ENCODE data around the gene SEPTIN11.
"Not testable (repeated sequence)": the region's sequence is repeated elsewhere in the genome, so short reads cannot be mapped to it uniquely, and the experiment has no call there.

The SEPTIN11 gene

DNA sequence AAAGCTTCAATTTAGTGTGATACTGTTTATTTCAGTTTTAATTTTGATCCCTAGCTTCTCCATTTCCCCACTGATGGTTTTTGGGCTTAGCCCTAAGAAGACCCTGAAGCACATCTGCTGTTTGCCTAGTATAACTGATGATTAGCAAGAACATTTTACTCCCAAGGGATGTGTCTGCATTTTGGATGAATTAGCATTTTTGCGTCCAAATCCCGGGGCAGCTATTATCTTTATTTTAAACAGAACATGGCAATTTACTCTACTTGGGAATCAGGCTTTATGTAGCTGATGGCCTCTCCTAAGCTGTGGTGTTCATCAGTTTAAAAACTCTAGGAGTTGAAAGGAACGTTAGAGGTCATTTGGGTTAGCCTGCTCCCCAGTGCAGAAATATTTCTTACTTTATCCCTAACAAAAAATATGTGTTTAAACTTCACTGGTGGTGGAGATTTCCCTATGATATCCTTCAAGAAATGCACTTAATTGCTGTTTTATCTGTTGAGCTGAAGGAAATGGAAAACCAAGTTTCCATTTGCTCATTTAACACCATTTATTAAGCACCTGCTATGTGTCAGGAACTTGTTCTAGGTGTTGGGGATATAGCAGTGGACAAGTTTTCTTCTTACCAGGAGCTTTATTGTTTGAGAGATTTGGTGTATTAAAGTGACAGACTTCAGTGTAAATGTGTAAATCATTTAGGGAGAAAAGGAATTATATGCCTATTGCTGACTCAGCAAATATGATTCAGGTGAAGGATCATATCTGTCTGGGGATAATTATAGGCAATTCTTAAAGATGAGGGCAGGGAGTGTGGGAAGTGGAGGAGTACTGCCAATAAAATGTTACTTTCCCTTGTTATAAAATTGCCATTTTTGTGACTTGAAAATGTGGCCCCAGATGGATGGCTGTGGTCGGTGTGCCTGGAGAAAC, 3.4 kb downstream of the SEPTIN11 start:
- no peak for DNase-seq

DNA sequence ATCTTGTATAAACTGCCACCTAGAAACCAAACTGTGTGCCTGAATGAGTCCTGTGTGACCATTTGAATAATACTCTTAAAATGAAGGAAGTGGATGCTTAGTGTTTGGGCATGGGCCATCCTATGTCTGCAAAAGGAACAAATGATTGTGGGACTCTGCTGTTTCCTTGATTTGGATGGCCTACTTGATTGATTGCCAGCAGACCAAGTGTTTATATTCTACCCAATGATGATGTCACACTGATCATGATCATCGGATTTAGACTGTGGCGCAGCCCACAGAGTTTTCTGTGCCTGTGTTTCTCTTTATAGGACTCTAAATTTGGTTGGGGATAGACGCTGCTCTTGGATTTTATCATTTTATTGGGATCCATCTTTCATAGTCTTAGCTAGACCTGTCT, 4.4 kb downstream of the SEPTIN11 start:
- DNase-seq = no peak

DNA sequence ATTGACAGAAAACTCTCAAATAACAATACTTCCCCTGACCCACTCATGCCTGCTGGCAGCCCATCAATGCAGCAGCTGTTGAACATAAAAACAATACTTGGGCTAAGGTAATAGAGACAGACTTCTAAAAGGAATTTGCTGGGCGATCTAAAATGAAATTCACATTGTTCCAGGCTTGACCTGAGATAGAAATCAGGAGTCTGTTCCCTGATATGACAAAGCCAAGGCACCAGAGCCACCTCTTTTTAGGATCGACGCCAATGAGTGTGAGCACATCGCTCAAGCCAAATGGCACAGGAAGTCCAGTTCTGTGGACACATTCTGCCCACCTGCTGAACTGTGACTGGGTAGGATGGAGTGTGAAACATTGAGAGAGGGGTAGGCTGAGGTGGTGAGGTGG, 4.9 kb downstream of the SEPTIN11 start:
- DNase-seq = no peak

DNA sequence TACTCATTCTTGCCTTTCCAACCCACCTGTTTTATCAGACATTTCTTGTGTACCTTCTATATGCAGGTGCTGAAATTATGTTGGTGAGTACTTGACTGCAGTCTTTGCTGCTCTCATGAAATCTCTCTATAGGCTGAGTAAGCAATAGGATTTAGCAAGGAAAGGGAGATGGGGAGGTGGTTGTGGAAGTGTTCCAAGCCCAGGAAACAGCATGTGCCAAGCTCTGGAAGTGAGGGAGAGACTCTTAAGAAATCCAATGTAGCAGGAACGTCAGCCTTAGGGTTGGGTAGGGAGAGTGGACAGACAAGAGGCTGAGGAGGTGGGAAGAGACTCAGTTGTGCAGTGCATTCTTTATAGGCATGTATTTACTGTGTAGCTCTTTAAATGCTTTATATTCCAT, 5.6 kb downstream of the SEPTIN11 start:
- no peak for DNase-seq

DNA sequence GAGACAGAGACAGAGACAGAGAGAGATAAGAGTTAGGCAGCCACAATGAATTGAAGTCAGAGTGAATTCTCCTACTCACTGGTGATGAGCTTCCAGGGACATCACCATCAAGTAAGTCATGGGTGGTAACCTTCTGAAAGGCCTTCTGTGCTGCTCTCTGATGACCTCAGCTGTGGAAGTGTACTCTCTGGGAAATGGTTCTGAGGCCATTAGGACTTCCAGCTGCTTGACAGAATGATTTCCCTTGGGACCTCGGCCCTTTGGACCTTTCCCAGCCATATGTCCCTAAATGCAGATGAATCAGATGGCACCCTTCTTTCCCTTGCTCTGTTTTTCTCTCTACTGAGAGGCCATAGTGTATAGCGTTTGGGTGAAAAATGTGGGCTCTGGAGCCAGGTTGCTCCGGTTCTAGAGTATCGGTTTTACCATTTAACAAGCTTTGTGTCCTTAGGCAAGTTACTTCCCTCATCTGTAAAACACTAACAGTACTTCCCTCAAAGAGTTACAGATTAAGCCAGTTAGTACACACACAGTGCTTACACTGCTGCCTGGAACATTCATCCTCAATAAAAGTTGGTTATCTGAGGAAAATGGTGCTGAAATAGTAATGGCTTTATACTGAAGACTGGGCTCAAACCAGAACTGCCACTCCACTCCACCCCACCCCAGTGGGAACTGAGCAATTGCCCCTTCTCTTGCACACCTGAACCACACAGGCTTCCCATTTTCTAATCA, 7.6 kb downstream of the SEPTIN11 start:
- DNase-seq = no peak

DNA sequence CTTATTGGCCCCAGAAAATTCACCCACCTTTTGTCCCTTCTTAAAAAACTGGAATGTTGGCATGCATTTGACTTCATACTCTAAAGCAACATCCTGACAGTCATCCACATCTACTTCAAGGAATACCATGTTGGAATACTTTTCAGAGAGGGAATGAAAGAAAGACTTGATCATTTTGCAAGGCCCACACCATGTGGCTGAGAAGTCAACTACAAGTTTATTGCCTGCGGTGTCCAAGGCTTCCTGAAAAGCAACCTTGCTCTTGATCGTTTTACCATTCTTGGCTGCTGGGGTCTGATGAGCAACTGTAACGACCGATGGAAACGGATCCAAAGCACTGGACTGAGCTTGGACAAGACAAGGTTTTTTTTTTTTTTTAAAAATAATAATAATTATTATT, 9.3 kb downstream of the SEPTIN11 start:
- DNase-seq = no peak

DNA sequence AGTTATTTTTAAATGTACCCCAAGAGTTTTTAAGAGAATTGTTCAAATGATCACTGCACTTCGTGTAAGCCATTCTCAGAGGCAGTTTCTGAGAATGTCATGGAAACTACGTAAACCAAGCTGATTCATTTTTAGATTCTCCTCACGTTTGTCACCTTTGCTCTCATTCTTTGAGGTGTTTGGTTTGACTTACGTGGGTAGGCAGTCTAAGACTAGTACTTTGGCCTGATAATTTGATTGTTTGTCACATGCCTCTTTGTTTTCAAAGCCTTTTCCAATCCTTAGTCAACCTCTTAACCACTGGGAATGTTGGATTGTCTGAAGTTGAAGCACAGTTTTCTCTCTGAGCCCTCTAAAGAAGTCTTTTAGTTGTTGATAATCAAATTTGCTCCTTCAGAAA, 10.5 kb downstream of the SEPTIN11 start:
- no peak for DNase-seq

DNA sequence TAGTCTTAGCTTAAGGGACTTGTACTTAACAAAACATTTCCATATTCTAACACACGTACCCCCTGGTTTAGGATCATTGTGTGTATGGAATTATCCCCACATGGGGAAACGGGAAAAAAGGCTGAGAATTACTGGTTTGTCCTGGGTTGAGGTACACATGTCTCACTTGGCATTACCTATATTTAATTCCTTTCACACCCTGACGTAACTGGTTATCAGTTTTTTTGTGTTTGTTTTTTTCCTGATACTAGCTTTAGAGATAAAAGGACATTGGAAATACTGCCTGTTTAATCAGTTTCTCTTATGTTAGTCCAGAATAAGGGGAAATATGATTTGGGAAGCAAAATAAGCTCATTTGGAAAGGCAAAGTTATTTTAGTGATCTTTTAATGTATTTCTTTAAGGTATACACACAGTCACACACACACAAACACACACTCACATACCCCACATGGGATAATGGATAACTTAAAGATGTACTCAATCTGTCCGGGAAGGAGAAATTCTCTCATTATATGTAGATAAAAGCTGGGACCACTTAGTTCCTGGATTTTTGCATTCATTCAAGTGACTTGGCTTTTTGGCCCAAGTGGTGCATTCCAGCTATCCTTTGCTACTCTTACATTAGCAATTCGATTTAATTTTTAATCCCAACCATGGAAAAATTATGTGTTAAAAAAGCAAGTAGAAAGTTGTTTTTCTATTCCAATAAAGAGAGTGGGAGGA, 13.0 kb downstream of the SEPTIN11 start:
- DNase-seq = no peak

DNA sequence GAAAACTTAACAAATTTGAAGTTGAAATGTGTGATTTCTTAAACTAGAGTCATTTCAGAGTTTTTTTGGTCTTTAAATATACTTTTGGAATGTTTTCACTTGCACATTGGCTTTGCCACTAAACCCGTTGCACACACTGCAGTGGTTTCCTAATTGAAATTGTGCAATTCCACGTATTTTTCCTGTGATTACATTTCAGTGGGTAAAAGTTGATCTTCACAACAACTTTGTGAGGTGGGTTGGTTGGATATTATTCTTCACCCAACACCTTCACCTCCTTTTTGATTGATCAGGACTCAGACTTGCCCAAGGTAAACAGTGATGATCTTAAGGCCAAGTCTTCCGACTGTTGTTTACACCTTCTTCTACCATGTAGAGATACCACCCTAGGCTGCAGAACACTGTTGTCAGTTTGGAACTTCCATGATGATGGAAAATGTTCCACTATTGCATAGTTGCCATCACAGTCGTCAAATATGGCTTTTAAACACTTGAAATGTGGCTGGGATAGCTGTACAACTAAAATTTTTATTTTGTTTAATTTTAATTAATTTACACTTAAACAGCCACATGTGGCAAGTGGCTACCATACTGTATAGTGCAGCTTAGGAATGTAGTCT, 13.7 kb downstream of the SEPTIN11 start:
- DNase-seq = no peak

DNA sequence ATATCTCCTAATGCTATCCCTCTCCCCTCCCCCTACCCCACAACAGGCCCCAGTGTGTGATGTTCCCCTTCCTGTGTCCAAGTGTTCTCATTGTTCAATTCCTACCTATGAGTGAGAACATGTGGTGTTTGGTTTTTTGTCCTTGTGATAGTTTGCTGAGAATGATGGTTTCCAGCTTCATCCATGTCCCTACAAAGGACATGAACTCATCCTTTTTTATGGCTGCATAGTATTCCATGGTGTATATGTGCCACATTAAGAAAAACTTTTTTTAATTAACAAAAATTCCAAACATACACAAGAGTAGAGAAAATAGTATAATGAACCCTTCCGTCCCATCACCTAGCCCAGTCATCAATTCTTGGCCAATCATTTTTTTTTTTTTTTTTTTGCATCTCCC, 14.4 kb downstream of the SEPTIN11 start:
- not testable (repeated sequence) for DNase-seq

DNA sequence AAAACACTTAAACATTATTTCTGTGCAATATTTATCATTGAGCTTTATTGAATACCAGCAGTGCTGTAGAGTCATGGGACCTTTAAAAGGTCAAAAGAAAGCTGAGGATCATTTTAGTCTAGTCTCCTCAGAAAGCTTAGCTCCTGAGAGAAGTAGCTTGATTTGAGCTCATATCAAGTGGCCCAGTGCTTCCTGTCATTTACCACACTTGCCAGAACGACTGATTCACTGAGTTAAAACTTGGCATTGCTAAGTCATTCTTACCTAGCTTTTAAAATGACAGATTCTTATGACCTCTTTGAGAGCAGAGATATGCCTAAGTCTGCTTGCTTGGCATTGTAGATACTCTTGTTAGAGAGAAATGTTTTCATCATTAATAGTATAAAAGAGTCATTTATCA, 15.2 kb downstream of the SEPTIN11 start:
- DNase-seq = no peak

DNA sequence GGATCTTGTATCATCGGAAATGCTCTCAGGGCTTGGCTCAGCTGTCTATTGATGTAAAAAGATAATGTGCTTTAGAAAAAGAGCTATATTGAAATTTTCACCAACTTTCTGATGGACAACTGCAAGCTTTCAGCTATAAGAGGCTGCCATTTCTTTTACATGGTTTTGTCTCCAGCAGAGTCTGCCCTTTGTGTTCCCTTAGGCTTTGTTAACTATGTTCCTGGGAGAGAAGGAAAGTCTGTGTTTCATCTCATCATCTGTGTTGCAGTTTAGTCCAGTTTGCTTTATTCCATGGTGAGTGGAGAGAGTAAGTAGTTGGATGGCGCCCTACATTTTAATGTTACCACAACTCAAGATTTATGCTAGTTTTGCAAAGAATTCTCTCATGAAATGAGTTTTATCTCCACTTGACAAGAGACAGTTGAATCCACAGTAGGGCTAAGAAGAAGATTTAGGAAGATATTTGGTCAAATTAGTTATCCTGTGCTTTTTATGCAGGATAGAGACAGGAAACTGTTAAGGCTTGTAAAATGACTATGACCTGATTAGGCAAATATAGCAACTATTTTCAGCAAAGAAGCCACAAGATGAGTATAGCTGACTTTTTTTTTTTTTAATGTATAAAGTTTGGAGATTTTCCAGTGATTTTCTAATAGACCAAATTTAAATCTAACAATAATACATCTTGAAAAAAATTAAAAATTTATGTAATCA, 16.5 kb downstream of the SEPTIN11 start:
- DNase-seq = no peak

DNA sequence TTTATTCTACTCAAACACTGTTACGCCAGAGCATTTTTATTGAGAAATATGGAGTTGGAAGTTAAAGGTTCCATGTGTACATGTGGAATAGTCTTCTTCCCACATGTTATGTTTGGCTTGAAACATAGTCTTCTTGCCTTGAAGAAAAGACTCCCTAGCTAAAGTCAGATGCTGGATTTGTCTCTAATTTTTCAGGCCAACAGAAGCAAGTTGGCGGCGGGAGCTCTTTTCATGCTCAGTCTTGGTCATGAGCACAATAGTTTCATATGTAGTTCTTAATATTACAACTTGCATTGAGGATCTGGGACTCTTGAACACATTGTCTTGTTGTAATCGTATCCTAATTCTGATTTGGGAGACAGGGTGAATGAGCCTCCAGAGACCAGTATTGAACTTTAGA, 19.4 kb downstream of the SEPTIN11 start:
- DNase-seq = no peak

DNA sequence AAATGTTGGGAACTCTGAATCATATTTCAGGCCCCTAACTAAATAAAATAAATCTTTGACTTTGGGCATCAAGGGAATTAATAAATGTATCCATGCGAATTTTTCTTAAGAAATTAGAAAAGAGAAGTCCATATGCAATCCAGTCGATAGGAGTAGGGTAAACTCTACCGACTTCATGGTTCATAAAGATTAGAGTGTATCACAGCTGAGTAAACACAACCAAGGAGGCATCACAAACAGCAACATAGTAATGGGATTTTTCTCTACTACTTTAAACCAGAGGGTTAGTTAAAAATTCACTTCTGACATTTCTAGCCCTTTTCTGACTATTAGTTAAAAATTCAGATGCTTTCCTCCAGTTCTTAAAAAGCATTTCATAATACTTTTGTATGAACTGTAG, 19.9 kb downstream of the SEPTIN11 start:
- no peak for DNase-seq

DNA sequence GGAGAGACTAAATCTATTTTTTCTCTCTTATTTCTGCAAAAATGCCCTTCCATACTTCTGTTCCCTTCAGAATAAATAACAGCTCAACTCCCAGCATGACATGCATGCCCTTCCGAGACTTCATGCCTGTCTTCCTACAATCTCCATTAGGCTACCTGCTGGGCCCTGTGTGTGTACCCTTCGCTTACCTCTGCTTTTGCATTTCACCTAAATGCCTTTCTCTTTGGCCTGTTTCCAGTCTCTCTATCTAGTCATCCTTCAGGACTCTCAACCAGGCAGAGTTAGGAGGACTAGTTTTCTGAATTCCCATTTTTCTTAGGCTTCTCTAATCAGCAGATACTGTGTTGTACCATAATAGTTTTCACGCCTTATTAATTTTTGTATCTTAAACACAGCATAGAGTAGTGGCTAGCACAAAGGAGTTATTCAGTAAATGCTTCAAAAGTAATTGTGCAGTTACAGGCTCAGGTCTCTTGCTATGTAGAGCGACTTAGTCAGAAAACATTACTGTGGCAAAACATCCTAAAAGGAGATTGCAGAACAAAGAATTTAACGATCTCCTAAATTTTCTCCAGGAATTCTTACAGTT, 20.5 kb downstream of the SEPTIN11 start:
- DNase-seq = no peak

DNA sequence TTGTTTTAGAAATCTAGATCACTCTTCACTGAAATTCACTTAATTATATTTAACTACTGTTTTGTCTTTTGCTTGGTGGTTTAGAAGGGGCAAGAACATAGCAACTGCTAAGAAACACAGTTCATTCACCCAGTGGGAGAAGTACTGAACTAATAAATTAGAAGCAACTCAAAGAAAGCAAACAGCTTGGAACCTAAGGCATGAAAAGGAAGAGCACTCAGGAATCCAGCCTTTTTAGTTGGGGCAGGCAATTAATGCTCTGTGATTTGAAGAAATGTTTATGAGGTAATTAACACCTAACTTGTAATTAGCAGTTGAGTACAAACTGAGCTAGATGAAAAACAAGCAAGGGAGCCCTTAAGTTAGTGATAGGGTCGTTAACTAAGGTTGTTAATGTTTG, 22.8 kb downstream of the SEPTIN11 start:
- DNase-seq = no peak

DNA sequence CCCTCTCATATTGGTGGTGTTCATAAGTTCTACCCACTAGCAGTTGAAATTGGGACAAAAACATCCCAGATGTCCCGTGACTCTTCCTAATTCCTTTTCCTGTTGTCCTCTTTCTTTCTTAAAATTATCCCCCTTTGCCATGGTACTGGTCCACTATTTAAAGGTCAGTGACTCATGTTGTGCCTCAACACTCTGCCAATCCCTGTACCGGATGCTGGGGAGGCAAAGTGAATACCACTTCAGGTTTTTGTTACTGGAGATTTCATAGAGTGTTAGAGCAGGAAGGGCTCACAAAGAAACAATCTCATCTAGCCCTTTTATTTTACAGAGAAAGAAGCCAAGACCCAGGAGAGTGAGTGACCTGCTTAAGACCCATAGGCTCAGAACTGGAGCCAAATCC, 24.6 kb downstream of the SEPTIN11 start:
- DNase-seq = no peak

DNA sequence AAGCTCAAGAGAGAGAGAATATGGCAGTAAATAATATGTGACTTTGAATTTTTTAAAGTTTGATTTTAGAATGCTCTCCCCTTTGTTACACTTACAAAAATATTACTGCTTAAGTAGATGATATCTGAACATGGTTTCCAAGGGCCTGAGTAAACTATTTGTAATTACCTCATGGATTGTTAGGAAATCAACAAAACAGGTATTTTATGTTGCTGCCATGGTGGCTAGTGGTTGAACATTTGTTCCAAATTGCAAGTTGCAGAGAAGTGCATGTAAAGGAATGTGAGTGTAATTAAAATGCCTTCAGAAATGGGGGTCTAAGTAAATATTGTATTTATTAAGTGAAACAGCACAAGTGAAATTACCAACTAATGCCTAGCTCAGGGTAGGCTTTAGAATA, 27.6 kb downstream of the SEPTIN11 start:
- DNase-seq = no peak

DNA sequence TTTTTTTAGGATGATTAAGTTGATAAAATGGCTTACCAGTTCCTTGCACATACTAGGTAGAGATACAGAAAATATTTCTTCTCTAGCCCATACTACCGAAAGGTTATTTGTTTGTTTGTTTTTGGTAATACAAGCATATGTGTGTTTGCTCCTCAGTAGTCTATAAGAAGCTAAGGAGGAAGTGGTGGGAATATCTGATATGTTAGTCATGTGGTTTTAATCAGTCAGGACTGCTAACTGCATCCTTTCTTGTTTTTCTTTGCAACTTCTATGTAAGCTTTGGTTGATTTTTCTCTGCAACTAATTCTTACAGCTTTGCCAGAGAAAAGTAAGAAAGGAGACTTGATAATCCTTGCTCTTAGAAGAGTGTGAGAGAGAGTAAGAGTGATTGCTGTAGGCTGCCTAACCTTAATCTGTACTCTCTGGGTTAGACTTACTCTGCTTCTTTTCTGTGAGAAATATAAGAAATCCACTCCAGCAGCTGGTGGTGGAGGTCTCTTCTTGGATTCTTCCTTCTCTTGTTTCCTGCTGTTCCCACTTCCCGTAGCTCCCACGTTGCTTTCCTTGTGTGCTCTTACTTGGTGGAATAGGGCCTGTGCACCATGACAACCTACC, 28.3 kb downstream of the SEPTIN11 start:
- DNase-seq = no peak

DNA sequence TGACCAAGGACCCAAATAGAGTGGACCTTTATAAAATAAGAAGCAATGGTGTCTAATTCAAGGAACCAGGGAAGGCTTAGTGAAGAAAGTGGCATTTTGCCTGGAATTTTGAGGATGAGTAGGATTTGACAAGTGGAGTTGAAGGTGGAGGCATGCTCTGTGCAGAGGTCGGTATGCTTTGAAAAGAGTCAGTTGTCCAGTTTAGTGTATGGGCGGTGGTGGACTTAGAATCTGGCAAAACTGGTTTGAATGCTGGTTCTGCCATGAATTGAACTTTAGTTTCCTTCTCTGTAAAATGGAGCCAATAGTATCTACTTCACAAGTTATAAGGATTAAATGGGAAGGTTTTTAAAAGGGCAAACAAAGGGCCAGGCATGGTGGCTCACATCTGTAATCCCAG, 29.7 kb downstream of the SEPTIN11 start:
- no peak for DNase-seq

DNA sequence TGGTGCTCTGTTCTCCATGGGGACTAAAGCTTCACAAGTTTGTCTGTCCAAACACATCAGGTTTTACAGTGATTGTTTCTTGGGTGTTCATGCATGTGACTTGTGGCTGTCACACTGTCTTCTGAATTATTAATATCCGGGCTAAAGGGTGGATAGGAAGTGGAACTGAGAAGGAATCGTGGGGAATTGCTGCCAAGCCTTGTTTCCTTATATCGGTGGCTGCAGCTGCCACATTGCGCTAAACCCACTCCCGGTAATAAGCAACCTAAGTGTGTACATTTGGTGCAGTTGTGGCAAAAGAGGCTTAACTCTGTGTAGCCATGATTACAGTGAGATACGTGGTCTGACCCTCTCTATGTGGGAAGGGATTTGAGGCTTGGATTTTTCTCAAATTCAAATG, 30.7 kb downstream of the SEPTIN11 start:
- no peak for DNase-seq

DNA sequence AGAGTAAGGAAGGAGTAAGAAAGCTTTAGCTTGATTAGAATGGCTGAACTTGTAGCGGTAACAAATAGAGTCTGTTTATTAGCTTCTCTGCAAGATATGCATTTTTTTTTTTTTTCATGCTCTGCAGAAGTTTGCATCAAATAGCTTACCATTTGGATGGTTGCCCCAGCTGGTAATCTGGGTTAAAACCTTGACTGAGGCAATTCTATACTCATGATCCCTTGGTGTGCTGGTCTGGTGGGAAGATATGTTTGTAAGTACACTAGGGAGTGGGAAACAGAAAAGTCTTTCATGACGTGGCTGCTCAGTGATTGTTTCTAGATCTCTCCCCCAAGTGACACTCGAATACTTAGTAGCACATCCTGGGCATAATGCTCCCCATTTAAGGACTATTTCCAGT, 32.1 kb downstream of the SEPTIN11 start:
- no peak for DNase-seq

Data from CD4-positive, alpha-beta T cell treated with Interferon alpha-2 for 1 hour (primary cell).